IMR-90 (cell line): ENCODE data around the gene ASAP2. TPM values are rescaled to one million over a fixed set of nuclear protein-coding genes. Genes with fewer than 3 reads are reported as not detected.

Experiments used
- ATAC-seq: fragments of 200-7000 bp; cut with Tn5 transposase; 2 replicates; pipeline ENCODE4 v1.9.1; 2020; ENCODE audit warnings: low read depth, mild to moderate bottlenecking, moderate library complexity
- BruUV-seq: library from RNA; stranded (reverse); fragments of 400-500 nt; replicated peaks from 2 replicates; lab custom pipeline; 2021; lab: Mats Ljungman, UMichigan
- CTCF ChIA-PET: fragments of 300-600 bp; formaldehyde crosslinking; extraction: SDS; loops from one replicate; lab custom pipeline; 2021; ENCODE audit warnings: antibody characterized with exemption; lab: Yijun Ruan, JAX
- POLR2A ChIA-PET: fragments of 300-600 bp; sonication (Branson Sonifier 250); formaldehyde crosslinking; loops from one replicate; lab custom pipeline; 2022; ENCODE audit warnings: antibody characterized with exemption; ENCODE audit not compliant: unreplicated experiment; lab: Charles Lee
- DNase-seq: peaks from one replicate; pipeline ENCODE4 v3.0.0; 2013
- H2AFZ ChIP-seq: replicated peaks from 2 replicates; pipeline ENCODE3; 2013; ENCODE audit warnings: low read length, mild to moderate bottlenecking; ENCODE audit not compliant: poor library complexity
- H2AK5ac ChIP-seq: 2 replicates; pipeline ENCODE4 v1.6.1; 2013; ENCODE audit warnings: low read depth, low read length, inconsistent platforms
- H2AK9ac ChIP-seq: replicated peaks from 2 replicates; pipeline ENCODE3; 2013; ENCODE audit warnings: mild to moderate bottlenecking, low read depth, low read length, moderate library complexity; ENCODE audit not compliant: poor library complexity
- H2BK120ac ChIP-seq: 2 replicates; pipeline ENCODE4 v1.6.1; 2013; ENCODE audit warnings: low read depth, low read length, inconsistent platforms
- H2BK15ac ChIP-seq: 3 replicates; pipeline ENCODE4 v1.6.1; 2013; ENCODE audit warnings: low read depth, low read length, inconsistent platforms
- H2BK20ac ChIP-seq: 2 replicates; pipeline ENCODE4 v1.6.1; 2013; ENCODE audit warnings: low read depth, mild to moderate bottlenecking, inconsistent platforms, low read length, moderate library complexity
- H2BK5ac ChIP-seq: 2 replicates; pipeline ENCODE4 v1.6.1; 2013; ENCODE audit warnings: mild to moderate bottlenecking, low read depth, low read length, inconsistent platforms; ENCODE audit not compliant: poor library complexity, severe bottlenecking
- H3K14ac ChIP-seq: replicated peaks from 2 replicates; pipeline ENCODE4 v1.6.1; 2013; ENCODE audit warnings: low read depth, low read length, inconsistent platforms
- H3K18ac ChIP-seq: 2 replicates; pipeline ENCODE4 v1.6.1; 2013; ENCODE audit warnings: low read depth, low read length, control low read depth
- H3K23ac ChIP-seq: 2 replicates; pipeline ENCODE4 v1.6.1; 2013; ENCODE audit warnings: low read depth, low read length, inconsistent platforms
- H3K27ac ChIP-seq: 2 replicates; pipeline ENCODE4 v1.5.1; 2013; ENCODE audit warnings: mild to moderate bottlenecking, control low read depth, low read length; ENCODE audit not compliant: insufficient read depth
- H3K27me3 ChIP-seq: 2 replicates; pipeline ENCODE4 v1.6.1; 2013; ENCODE audit warnings: low read length; ENCODE audit not compliant: control insufficient read depth, insufficient read depth
- H3K36me3 ChIP-seq: 2 replicates; pipeline ENCODE4 v1.6.1; 2013; ENCODE audit warnings: low read length, mixed read lengths; ENCODE audit not compliant: control insufficient read depth, insufficient read depth
- H3K4ac ChIP-seq: 2 replicates; pipeline ENCODE4 v1.6.1; 2013; ENCODE audit warnings: low read depth, low read length, inconsistent platforms
- H3K4me1 ChIP-seq: 2 replicates; pipeline ENCODE4 v1.6.1; 2013; ENCODE audit warnings: low read length, mixed read lengths; ENCODE audit not compliant: control insufficient read depth, insufficient read depth
- H3K4me2 ChIP-seq: 2 replicates; pipeline ENCODE4 v1.6.1; 2013; ENCODE audit warnings: low read depth, mild to moderate bottlenecking, control low read depth, low read length, moderate library complexity
- H3K4me3 ChIP-seq: 2 replicates; pipeline ENCODE4 v1.5.1; 2013; ENCODE audit warnings: low read depth, mild to moderate bottlenecking, control low read depth, low read length, moderate library complexity; ENCODE audit not compliant: insufficient read depth
- H3K56ac ChIP-seq: 2 replicates; pipeline ENCODE4 v1.6.1; 2013; ENCODE audit warnings: low read length, inconsistent platforms; ENCODE audit not compliant: insufficient read depth; ENCODE audit errors: extremely low read depth
- H3K79me1 ChIP-seq, 2 experiments: 2 replicates each; pipeline ENCODE4 v1.6.1; 2013; ENCODE audit warnings: low read length in 2 of 2, inconsistent platforms in 1 of 2, low read depth in 1 of 2
- H3K9ac ChIP-seq: 2 replicates; pipeline ENCODE4 v1.6.1; 2013; ENCODE audit warnings: low read depth, low read length, control low read depth
- H3K9me1 ChIP-seq: 2 replicates; pipeline ENCODE4 v1.6.1; 2013; ENCODE audit warnings: low read length, inconsistent platforms; ENCODE audit not compliant: insufficient read depth
- H3K9me3 ChIP-seq: 2 replicates; pipeline ENCODE4 v1.6.1; 2013; ENCODE audit warnings: low read length; ENCODE audit not compliant: control insufficient read depth, insufficient read depth
- H4K20me1 ChIP-seq: 2 replicates; pipeline ENCODE4 v1.6.1; 2013; ENCODE audit warnings: low read length, inconsistent platforms; ENCODE audit not compliant: insufficient read depth
- H4K5ac ChIP-seq: 2 replicates; pipeline ENCODE4 v1.6.1; 2013; ENCODE audit warnings: mild to moderate bottlenecking, low read depth, low read length, control low read depth
- H4K8ac ChIP-seq, 2 experiments: 2 replicates each; pipeline ENCODE4 v1.6.1; 2013; ENCODE audit warnings: low read depth in 2 of 2, low read length in 2 of 2, control low read depth in 1 of 2, inconsistent platforms in 1 of 2
- H4K91ac ChIP-seq: 2 replicates; pipeline ENCODE4 v1.6.1; 2013; ENCODE audit warnings: low read depth, low read length, inconsistent platforms; ENCODE audit not compliant: insufficient read depth
- CHD1 ChIP-seq: IDR thresholded peaks from 2 replicates; pipeline ENCODE4 v1.6.1; 2012; ENCODE audit warnings: low read depth, low read length, improper control_type of control experiment
- NFE2L2 ChIP-seq: fragments of 150-350 bp; IDR thresholded peaks from 2 replicates; pipeline ENCODE4 v1.6.1; 2016; ENCODE audit warnings: low read depth, mild to moderate bottlenecking, low read length
- WGBS, 2 experiments: methylation state at CpG; one replicate each; pipeline versions ENCODE4 v1.1.5 to v1.1.7; 2013; ENCODE audit warnings: missing lambda C conversion rate in 2 of 2; ENCODE audit not compliant: insufficient read length in 1 of 2; ENCODE audit errors: extremely low coverage in 2 of 2; 5-methylcytosine and 5-hydroxymethylcytosine counted together
- dilution Hi-C: fragments of 300-500 bp; cut with HindIII; formaldehyde crosslinking; loops from one replicate; pipeline ENCODE4 v1.14.3; 2018; ENCODE audit warnings: low sequenced_read_pairs; ENCODE audit not compliant: unreplicated experiment
- in situ Hi-C: fragments of 300-500 bp; cut with MboI; formaldehyde crosslinking; loops from 3 replicates; pipeline ENCODE4 v1.14.3; 2019; ENCODE audit warnings: low sequenced_read_pairs, inconsistent platforms, mixed read lengths
- intact Hi-C: fragments of 100-400 bp; cut with micrococcal nuclease; formaldehyde crosslinking; loops from 2 replicates; pipeline ENCODE4 v1.10.0; 2022
- polyA plus RNA-seq, 3 experiments: library from polyadenylated mRNA; depleted of rRNA; stranded (reverse); fragments of >200 nt; gene quantifications; 2 replicates each; pipeline ENCODE4 v1.2.3, GENCODE V29; 2012; ENCODE audit warnings: low replicate concordance in 1 of 3
- total RNA-seq: library from RNA; depleted of rRNA; stranded (reverse); fragments of >200 nt; gene quantifications from 2 replicates; pipeline ENCODE4 v1.2.3, GENCODE V29; 2012

Gene ASAP2
- total and polyA plus RNA-seq, 2 of the 4 experiments (the other 2 are of a cell fraction): 19.7 to 28.1 TPM

DNA sequence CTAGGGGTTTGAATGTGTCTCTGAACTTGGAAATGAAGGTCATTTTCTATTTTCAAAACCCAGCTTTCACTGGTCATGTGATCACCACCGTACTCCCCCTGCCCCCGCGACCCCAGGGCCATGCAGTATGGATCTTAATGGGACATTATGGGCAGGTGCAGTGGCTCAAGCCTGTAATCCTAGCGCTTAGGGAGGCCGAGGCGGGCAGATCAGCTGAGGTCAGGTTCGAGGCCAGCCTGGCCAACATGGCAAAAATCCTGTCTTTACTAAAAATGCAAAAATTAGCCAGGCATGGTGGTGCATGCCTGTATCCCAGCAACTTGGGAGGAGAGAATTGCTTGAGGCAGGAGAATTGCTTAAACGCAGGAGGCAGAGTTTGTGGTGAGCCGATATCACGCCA is 139.4 kb downstream of the ASAP2 start:
- Histone ChIP-seq H4K8ac (no peak overlapping the region), H3K27me3 (no peaks in the 10 kb centered on the region), H4K5ac (no peak overlapping the region), H3K79me1 (peaks cover 15 to 57% of the 10 kb centered on the region in 2 experiments; a peak in 3 of 4 replicates), H2BK120ac (no peak overlapping the region), H2BK5ac (no peak overlapping the region), H4K20me1 (no peaks in the 10 kb centered on the region), H2AK9ac (no peak overlapping the region), H3K9me1 (peaks cover 22% of the 10 kb centered on the region), H3K9me3 (no peaks in the 10 kb centered on the region), H2BK20ac (no peak overlapping the region), H2AK5ac (no peak overlapping the region), H3K9ac (no peak overlapping the region), H2AFZ (no peak overlapping the region), H3K27ac (no peak overlapping the region), H3K18ac (no peak overlapping the region), H3K36me3 (peaks cover 29% of the 10 kb centered on the region), H3K23ac (no peak overlapping the region), H2BK15ac (no peak overlapping the region), H3K4ac (no peak overlapping the region), H3K4me3 (no peak overlapping the region), H3K56ac (no peak overlapping the region), H3K4me1 (peaks cover 4% of the 10 kb centered on the region), H3K14ac (no peak overlapping the region), H3K4me2 (no peak overlapping the region), H4K91ac (no peak overlapping the region)
- POLR2A ChIA-PET: no interaction called here
- no TSS peak for BruUV-seq
- no peak for TF ChIP-seq CHD1
- no peak for TF ChIP-seq NFE2L2
- 100% methylated on average over 1 of the region's 10 CpGs; no CpG with 5 or more reads in 1 of the 2 experiments for WGBS, 2 experiments
- dilution Hi-C loops: no loop called here
- intact Hi-C loops: no loop called here
- no peak for ATAC-seq
- DNase-seq: no peak
- in situ Hi-C loops: loop anchor here (25.0 kb wide), 1 partner anchor 484 kb away; no protein-coding TSS in a partner anchor
- CTCF ChIA-PET: no interaction called here
